NCI-H2196 treated with DMSO at 0.1 percent for 48 hours (cell line): ENCODE results near the gene CRYBG3.
"Not testable (repeated sequence)": the region's sequence is repeated elsewhere in the genome, so short reads cannot be mapped to it uniquely, and the experiment has no call there.

ENCODE experiments used
- DNase-seq: peaks from one replicate; lab custom pipeline; 2025; ENCODE audit not compliant: unreplicated experiment; lab: John Stamatoyannopoulos, UW

Gene CRYBG3

GRCh38 chr3:97821774-97822358 lies at the start of gene CRYBG3:
CRYBG3 (plus strand) TSS chr3:97822011; CDS start chr3:97822207, 196 bp downstream.
- peak; percentile 21 for DNase-seq

- DNase-seq: no peak
These were observed 48.9 kb upstream of the CRYBG3 start for GRCh38 chr3:97772926-97773325.

DNA sequence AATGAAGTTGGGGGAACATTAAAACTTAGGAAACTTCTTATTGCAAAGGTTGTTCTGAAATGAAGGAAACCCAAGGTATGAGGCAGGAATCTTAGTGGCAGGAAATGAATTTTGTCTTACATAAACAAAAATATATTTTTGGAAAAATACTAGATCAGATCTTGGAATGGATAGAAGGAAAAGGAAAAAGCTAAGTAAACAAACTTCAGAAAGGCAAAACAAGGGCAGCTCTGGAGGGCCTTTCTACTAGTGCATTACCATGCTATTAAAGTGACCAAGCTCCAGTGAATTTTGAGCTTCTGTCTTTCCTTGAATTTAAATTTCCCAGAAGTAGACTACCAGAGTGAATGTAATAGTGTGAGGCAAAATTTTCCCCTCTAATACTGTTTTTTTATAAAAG lies 43.7 kb upstream of the CRYBG3 start:
- DNase-seq: no peak

GRCh38 chr3:97793420-97794019 lies 28.3 kb upstream of the CRYBG3 start:
- peak; percentile 58 for DNase-seq

GRCh38 chr3:97795951-97796350 lies 25.9 kb upstream of the CRYBG3 start:
- DNase-seq: no peak

DNA sequence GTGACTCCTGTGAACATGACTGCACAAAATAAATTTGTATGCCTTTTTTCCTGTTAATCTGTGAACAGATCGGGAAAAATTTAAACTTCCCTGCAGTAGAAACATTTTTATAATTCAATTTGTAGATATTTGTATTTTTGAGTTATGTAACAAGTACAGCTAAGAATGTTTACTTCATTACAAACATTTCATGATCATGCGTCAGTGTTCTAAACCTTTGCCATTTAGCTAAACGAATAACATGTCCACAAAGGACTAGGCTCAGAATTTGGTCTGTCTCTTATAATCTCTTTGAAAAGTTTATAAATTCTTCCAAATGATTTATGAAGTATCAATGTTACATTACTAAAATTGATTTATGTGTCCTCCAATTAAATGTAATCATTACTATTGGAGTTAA lies 17.3 kb upstream of the CRYBG3 start:
- no peak for DNase-seq

GRCh38 chr3:97810779-97811390 lies 10.9 kb upstream of the CRYBG3 start:
- DNase-seq: no peak

DNA sequence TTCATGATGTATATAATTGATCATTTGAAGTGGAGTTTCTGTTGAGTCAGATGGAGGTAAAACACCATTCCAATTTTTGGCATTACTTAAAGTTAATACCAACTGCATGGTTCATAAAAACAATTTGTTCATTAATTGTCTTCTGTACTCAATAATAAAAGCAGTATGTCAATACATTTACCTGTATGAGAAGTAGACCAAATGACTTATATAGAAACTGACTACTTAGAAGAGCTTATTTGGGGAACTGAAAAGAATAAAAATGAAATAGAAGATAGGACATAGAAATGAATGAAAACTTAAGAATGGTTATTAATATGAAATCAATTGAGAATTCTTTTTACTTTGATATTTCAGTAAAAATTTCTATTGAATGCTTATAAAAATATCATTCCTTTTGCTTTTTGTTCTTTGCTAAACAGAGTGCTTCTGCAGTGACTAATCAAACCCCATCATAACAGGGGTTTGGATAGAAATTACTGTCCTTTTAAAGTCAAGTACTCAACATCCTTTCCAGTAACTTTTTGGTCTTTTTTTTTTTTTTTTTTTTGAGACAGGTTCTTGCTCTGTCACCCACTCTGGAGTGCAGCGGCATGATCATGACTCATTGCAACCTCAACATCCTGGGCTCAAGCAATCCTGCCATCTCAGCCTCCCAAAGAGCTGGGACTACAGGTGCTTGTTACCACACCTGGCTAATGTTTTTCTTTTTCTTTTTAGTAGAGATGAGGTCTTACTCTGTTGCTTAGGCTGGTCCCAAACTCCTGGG lies 6.5 kb upstream of the CRYBG3 start:
- no peak for DNase-seq

DNA sequence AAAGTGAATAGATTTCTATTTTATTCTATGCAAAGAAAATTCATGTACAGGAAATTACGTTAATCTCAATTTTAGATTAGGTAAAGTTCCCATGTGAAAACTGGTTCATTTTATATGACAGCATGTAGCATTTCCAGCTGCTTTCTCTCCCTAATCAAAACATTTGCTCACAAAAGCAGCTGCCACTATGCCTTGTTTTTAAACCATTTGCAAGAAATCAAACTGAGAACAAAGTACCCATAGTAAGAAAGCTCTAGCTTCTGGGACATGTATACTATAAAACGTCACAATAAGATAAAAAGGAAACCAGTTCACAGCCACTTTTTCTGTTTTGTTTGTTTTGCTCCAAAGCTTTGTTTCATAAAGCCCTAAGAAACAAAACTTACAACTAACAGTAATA lies 5.0 kb upstream of the CRYBG3 start:
- DNase-seq: no peak

DNA sequence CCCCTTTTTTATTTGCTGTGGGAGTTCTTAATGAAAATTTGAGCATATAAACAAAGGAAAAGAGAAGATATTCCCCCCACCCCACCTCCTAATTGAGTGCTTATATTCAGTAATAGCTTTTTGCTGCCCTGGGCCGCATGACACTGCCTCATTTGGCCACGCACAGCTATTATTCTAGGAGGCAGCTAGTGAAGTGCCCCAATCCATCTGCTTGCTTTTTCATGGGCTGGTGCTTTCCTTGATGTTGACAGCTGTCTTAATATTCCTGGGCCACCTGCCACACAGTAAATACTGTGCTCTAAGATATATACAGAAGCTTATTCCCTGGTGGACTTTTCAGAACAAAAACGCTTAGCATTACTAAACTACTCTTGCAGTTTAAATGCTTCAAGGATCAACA lies 3.8 kb upstream of the CRYBG3 start:
- no peak for DNase-seq

- no peak for DNase-seq
These were observed 1.0 kb upstream of the CRYBG3 start for GRCh38 chr3:97820780-97821179.

- no peak for DNase-seq
These were observed 481 bp upstream of the CRYBG3 start for GRCh38 chr3:97821287-97821773.

DNA sequence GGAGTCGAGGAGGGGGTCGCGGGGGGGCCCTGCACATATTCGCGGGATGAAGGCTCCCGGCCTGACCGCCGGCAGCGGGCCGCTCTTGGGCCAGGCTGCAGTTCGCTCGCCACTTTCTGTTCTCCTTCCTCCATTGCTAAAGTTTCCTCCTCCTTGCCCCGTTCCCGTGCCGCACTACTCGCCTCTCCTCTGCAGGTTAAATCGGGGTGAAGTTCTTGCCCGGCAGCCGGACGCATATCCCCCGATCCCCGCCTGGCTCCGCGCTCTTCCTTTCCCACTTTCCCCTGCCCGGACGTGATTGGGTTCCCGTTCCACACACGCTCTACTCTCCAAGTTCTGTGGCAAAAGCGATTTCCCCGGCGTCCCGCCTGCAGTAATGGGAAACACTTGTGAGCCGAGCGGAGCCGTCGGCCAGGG lies 556 bp downstream of the CRYBG3 start:
- DNase-seq: no peak

DNA sequence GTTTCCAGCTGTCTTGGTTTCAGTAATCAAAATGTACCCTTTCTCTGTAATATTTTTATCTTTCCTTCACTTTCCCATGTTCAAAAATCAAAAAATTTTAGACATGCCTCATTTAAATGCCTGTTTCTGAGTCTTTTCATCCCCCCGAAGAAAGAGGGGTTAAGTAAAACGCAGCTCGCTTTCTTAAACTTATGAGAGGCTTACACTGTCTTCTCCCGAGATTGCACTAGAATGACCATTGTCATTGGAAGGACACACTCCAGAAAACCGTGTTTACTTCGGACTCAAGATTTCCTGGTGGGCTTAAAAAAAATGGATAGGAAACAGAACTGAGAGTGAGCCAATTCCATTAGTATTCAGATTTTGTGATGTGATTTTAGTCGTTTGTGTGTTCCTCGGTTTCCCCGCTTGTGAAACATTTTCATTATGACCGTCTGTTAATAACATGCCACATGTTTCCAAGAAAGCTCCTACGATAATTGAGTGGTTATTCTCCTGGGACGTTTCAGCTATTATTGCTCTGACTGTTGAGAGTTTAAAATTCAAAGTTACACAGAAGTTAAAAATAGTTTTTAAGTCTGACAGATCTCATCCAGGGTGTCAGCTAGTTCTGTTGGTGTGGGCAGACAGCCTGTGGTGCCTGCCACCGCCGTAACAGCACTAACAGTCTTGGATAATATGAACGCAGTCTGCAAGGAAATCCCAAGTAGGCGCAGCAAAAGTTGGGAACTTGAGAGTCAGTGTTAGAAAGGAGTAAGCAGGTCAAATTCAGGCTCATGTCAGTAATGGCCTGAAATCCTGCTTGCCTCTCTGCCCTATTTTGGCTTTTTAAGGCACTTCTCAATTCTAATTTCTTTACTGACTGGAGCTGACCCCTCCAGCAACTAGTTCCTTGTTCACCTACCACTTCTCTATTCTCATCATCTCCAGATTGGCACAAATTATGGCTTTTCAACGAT lies 1.5 kb downstream of the CRYBG3 start:
- DNase-seq: no peak

GRCh38 chr3:97825101-97825500 lies 3.3 kb downstream of the CRYBG3 start:
- DNase-seq: no peak

GRCh38 chr3:97827741-97828471 lies 6.1 kb downstream of the CRYBG3 start:
- DNase-seq: no peak

DNA sequence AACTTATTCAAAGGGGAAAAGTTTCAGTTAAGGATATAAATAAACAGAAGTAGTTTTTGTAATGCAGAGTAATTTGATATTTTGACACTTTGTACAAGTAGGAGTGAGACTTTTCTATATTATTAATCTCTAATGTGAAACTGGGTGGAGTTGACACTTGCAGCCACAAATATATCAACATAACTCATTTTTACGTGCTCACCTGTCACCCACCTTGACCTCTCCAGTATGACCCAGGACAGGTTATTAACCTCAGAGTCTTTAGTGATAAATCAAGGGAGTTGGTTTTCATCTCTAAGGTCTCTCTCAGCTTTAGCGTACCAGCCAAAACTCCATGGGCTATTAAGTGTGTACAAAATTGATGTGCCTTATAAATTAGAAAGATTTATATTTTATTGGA lies 7.4 kb downstream of the CRYBG3 start:
- no peak for DNase-seq

DNA sequence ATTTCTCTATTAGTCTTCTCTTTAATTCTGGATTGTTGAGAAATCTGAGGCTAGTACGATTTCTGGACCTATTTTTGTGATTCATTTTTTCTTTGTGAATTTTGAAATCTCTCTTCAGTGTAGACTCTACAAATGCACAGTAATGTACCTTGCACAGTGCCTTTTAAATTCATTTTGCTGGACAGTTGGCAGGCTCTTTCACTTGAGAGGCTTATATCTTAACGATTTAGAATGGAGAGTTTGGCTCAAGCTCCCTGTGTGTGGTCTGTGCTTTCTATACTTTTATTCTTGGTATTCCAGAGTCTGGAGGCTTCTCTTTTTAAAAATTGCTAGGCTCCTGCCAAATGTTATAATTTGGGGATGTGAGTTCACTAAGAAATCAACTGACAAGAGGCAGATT lies 8.8 kb downstream of the CRYBG3 start:
- no peak for DNase-seq

- DNase-seq: no peak
These were observed 9.3 kb downstream of the CRYBG3 start for GRCh38 chr3:97831140-97831539.

GRCh38 chr3:97833184-97833583 lies 11.4 kb downstream of the CRYBG3 start:
- DNase-seq: not testable (repeated sequence)
